ENCODE results near the gene GPR107. TPM values are rescaled to one million over a fixed set of nuclear protein-coding genes. Genes with fewer than 3 reads are reported as not detected.
"Not testable (repeated sequence)": the region's sequence is repeated elsewhere in the genome, so short reads cannot be mapped to it uniquely, and the experiment has no call there.

Gene GPR107
- total RNA-seq, 4 donors from 2014 or later, result 13.5 to 20.7 (median 17.5) TPM

DNA sequence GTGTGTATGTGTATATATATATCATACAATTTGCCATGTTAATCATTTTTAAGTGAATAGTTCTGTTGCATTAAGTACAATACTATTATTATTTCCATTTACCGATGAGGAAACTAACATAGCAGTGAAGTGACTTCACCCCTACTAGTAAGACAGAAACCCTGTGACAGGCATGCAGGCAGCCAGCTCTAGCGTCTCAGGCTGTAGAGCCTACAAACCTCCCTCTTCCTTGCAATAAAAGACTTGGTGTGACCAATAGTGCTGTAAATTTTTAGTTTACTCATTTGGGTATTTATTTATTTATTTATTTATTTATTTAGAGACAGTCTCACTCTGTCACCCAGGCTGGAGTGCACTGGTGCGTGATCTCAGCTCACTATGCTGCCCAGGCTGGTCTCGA lies 35.4 kb upstream of the GPR107 start:
- Histone ChIP-seq H3K27ac (no peak overlapping the region), H3K4me1 (peaks cover 26 to 35% of the 10 kb centered on the region in 2 donors), H3K36me3 (no peaks in the 10 kb centered on the region), H3K9me3 (no peaks in the 10 kb centered on the region), H3K27me3 (no peaks in the 10 kb centered on the region), H3K4me3 (no peak overlapping the region)
- intact Hi-C loops (cut with DNase I; ENCODE audit: low total_unique reads), result no loop called here
- in situ Hi-C loops (cut with MboI; ENCODE audit: low sequenced_read_pairs in 4 of 4), result no loop called here
- ATAC-seq, result no peak
- DNase-seq, result no peak
- TF ChIP-seq POLR2A (IDR thresholded peaks at IDR 0.05), result no peak
- no peak for TF ChIP-seq CTCF (IDR thresholded peaks at IDR 0.05 in 4 of 5, conservative IDR thresholded peaks at IDR 0.05 in 1 of 5)

DNA sequence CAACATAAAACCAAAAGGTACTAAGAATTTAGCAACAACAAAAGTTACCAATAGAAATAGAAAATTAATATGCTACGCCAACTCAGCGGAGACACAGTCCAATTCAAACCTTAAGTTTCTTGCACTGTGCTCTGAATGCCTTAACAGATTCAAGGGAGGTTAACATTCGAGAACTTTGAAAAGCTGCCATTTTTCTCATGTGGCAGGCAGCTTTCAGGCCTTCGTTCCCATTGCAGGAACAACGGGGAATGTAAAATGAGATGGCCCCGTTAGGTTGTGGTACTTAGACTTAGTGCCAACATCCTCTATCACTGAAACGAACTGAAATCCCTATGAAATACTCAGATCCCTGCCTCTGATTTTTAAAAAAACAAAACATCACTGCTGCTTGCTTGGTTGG lies 33.1 kb upstream of the GPR107 start:
- Histone ChIP-seq H3K27me3 (no peaks in the 10 kb centered on the region), H3K27ac (peak overlapping the region; percentile 51 to 68 (median 60)), H3K9me3 (no peaks in the 10 kb centered on the region), H3K36me3 (no peaks in the 10 kb centered on the region), H3K4me1 (peaks cover 43 to 59% of the 10 kb centered on the region in 2 donors), H3K4me3 (no peak overlapping the region)
- DNase-seq, result no peak
- peak in 1 of 2 donors; percentile 68 for ATAC-seq
- TF ChIP-seq CTCF (IDR thresholded peaks at IDR 0.05 in 4 of 5, conservative IDR thresholded peaks at IDR 0.05 in 1 of 5) (no peak), POLR2A (IDR thresholded peaks at IDR 0.05) (no peak)
- in situ Hi-C loops (cut with MboI; ENCODE audit: low sequenced_read_pairs in 4 of 4), result no loop called here
- intact Hi-C loops (cut with DNase I; ENCODE audit: low total_unique reads), result no loop called here

DNA sequence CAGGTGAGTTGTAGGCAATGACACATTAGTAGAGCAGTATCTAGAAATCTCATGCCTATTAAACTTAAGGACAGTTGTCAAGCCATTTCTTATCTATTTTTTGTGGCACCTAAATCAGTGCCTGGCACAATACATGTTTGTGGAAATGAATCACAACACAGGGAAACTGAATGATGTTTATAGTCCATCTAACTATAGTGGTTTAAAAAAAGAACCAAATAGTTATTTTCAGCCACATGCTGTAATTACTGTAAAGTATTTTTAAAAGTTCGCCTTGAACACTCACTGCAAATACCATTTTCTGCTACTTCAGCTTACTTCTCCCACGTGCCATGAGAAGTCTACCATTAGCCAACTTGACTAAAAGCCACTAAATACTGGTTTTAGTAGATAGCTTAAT lies 32.6 kb upstream of the GPR107 start:
- no peaks in the 10 kb centered on the region for H3K27me3 ChIP-seq
- H3K4me1 ChIP-seq, result peaks cover 44 to 64% of the 10 kb centered on the region in 2 donors

DNA sequence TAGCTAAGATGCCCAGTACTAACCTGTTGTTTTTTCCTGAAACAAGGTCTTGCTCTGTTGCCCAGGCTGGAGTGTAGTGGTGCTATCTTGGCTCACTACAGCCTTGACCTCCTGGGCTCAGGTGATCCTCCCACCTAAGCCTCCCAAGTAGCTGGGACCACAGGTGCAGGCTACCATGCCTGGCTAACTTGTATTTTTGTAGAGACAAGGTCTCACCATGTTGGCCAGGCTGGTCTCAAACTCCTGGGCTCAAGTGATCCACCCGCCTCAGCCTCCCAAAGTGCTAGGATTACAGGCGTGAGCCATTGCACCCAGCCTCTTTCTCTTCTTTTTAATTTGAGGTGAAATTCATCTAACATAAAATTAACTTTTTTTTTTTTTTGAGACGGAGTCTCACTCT lies 31.9 kb upstream of the GPR107 start:
- ATAC-seq; intact Hi-C loops (cut with DNase I; ENCODE audit: low total_unique reads); H3K27me3 ChIP-seq; in situ Hi-C loops (cut with MboI; ENCODE audit: low sequenced_read_pairs in 4 of 4); H3K9me3 ChIP-seq; H3K4me3 ChIP-seq; H3K36me3 ChIP-seq; DNase-seq: not testable (repeated sequence)
- Histone ChIP-seq H3K4me1 (peaks cover 44 to 71% of the 10 kb centered on the region in 2 donors), H3K27ac (peak overlapping the region in 2 of 4 donors; percentile 63 to 68)

More for the DNA sequence above, 32.6 kb upstream of the GPR107 start:
- ATAC-seq (peak in 1 of 2 donors; percentile 67), DNase-seq (no peak)
- no peaks in the 10 kb centered on the region for H3K36me3 ChIP-seq
- TF ChIP-seq CTCF (IDR thresholded peaks at IDR 0.05 in 4 of 5, conservative IDR thresholded peaks at IDR 0.05 in 1 of 5) (no peak), POLR2A (IDR thresholded peaks at IDR 0.05) (no peak)
- peak overlapping the region; percentile 51 to 68 (median 60) for H3K27ac ChIP-seq
- no peak overlapping the region for H3K4me3 ChIP-seq
- in situ Hi-C loops (cut with MboI; ENCODE audit: low sequenced_read_pairs in 4 of 4) (no loop called here), intact Hi-C loops (cut with DNase I; ENCODE audit: low total_unique reads) (no loop called here)
- no peaks in the 10 kb centered on the region for H3K9me3 ChIP-seq

DNA sequence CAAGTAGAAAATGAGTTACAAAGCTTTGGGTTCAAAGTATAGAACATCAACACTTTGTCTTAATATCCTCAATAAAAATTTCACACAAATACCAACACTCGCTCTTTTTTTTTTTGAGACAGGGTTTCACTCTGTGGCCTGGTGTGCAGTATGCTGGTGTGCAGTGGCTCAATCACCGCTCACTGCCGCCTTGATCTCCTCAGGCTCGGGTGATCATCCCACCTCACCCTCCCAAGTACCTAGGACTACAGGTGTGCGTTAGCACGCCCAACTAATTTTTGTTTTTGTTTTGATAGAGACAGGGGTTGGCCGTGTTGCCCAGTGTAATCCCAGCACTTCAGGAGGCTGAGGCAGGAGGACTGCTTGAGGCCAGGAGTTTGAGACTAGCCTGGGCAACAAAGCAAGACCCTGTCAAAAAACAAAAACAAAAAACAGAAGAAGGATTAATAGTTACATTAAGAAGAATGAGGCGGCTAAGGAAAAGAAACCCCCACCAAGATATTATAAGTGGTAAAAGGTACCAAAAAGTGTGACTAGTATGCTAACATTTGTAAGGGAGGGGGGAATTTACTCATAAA lies 31.1 kb upstream of the GPR107 start:
- intact Hi-C loops (cut with DNase I; ENCODE audit: low total_unique reads), result no loop called here
- H3K4me1 ChIP-seq, result peaks cover 44 to 75% of the 10 kb centered on the region in 2 donors
- peak overlapping the region; percentile 25 to 83 (median 70) for H3K27ac ChIP-seq

More for the DNA sequence above, 31.1 kb upstream of the GPR107 start:
- H3K9me3 ChIP-seq, result no peaks in the 10 kb centered on the region
- H3K4me3 ChIP-seq, result no peak overlapping the region
- DNase-seq (no peak), ATAC-seq (no peak)
- H3K36me3 ChIP-seq, result no peaks in the 10 kb centered on the region
- in situ Hi-C loops (cut with MboI; ENCODE audit: low sequenced_read_pairs in 4 of 4), result no loop called here
- TF ChIP-seq CTCF (IDR thresholded peaks at IDR 0.05 in 4 of 5, conservative IDR thresholded peaks at IDR 0.05 in 1 of 5) (no peak), POLR2A (IDR thresholded peaks at IDR 0.05) (no peak)
- no peaks in the 10 kb centered on the region for H3K27me3 ChIP-seq
